Esophagus (tissue), 2 donors: ENCODE measurements around the gene MARCHF2. TPM values are rescaled to one million over a fixed set of nuclear protein-coding genes. Genes with fewer than 3 reads are reported as not detected.

Source experiments
- H3K27ac ChIP-seq, 2 donors: one replicate each; pipeline ENCODE4 v1.5.1; 2013; ENCODE audit warnings: low read depth in 2 of 2, mild to moderate bottlenecking in 2 of 2, inconsistent platforms in 1 of 2, low read length in 1 of 2, moderate library complexity in 1 of 2
- H3K27me3 ChIP-seq, 2 donors: one replicate each; pipeline ENCODE4 v1.6.1; 2013; ENCODE audit warnings: low read length in 2 of 2, control low read depth in 1 of 2, mild to moderate bottlenecking in 1 of 2; ENCODE audit not compliant: insufficient read depth in 2 of 2, control insufficient read depth in 1 of 2
- H3K36me3 ChIP-seq, 2 donors: one replicate each; pipeline ENCODE4 v1.6.1; 2013; ENCODE audit warnings: low read length in 1 of 2; ENCODE audit not compliant: control insufficient read depth in 2 of 2, insufficient read depth in 2 of 2
- H3K4me1 ChIP-seq, 2 donors: one replicate each; pipeline ENCODE4 v1.6.1; 2013; ENCODE audit warnings: low read length in 1 of 2; ENCODE audit not compliant: control insufficient read depth in 2 of 2, insufficient read depth in 2 of 2
- H3K4me3 ChIP-seq, 2 donors: one replicate each; pipeline ENCODE4 v1.5.1; 2013; ENCODE audit warnings: low read length in 2 of 2, mild to moderate bottlenecking in 2 of 2, low read depth in 1 of 2, moderate library complexity in 1 of 2
- H3K9me3 ChIP-seq, 2 donors: one replicate each; pipeline ENCODE4 v1.6.1; 2013; ENCODE audit warnings: mild to moderate bottlenecking in 2 of 2, low read depth in 1 of 2, low read length in 1 of 2, moderate library complexity in 1 of 2; ENCODE audit not compliant: control insufficient read depth in 2 of 2, insufficient read depth in 1 of 2
- WGBS, 2 donors: extraction: QIAGEN DNeasy Blood & Tissue Kit; methylation state at CpG; one replicate each; pipeline ENCODE4 v1.1.7; 2013; 5-methylcytosine and 5-hydroxymethylcytosine counted together
- polyA plus RNA-seq, 2 donors: library from polyadenylated mRNA; stranded (reverse); fragments of 200-250 nt; gene quantifications; one replicate each; pipeline ENCODE4 v1.2.3, GENCODE V29; 2013
- donor health status: healthy with polysubstance abuse.
- donor health status: Bipolar disorder and iron deficiency.

Gene MARCHF2
- polyA plus RNA-seq, 2 donors: 22.0 to 29.0 TPM

GRCh38 chr19:8386990-8387389 is 26.1 kb upstream of the MARCHF2 start:
- Histone ChIP-seq H3K27me3 (no peaks in the 10 kb centered on the region), H3K27ac (no peak overlapping the region), H3K4me1 (peaks cover 0 to 14% of the 10 kb centered on the region in 2 donors), H3K4me3 (no peak overlapping the region), H3K9me3 (no peaks in the 10 kb centered on the region), H3K36me3 (no peaks in the 10 kb centered on the region)
- 73 to 92% methylated on average over 4 of the region's 4 CpGs for WGBS, 2 donors

GRCh38 chr19:8387688-8388611 is 25.2 kb upstream of the MARCHF2 start:
- no peaks in the 10 kb centered on the region for H3K36me3 ChIP-seq
- no peaks in the 10 kb centered on the region for H3K9me3 ChIP-seq
- peaks cover 0 to 15% of the 10 kb centered on the region in 2 donors for H3K4me1 ChIP-seq
- no peaks in the 10 kb centered on the region for H3K27me3 ChIP-seq
- 84 to 92% methylated on average over 16 of the region's 16 CpGs for WGBS, 2 donors
- no peak overlapping the region for H3K4me3 ChIP-seq
- no peak overlapping the region for H3K27ac ChIP-seq

GRCh38 chr19:8388612-8388958 is 24.5 kb upstream of the MARCHF2 start:
- no peak overlapping the region for H3K27ac ChIP-seq
- H3K4me3 ChIP-seq: no peak overlapping the region
- peaks cover 0 to 1% of the 10 kb centered on the region in 2 donors for H3K36me3 ChIP-seq
- peaks cover 3 to 18% of the 10 kb centered on the region in 2 donors for H3K4me1 ChIP-seq
- no peaks in the 10 kb centered on the region for H3K9me3 ChIP-seq
- H3K27me3 ChIP-seq: no peaks in the 10 kb centered on the region
- WGBS, 2 donors: 42 to 57% methylated on average over 2 of the region's 2 CpGs

GRCh38 chr19:8389891-8390616 is 23.1 kb upstream of the MARCHF2 start, which contains the start of gene RAB11B:
RAB11B (plus strand) TSS chr19:8390360; CDS start chr19:8390417, 57 bp downstream.
- WGBS, 2 donors: 0 to 1% methylated on average over 69 to 70 of the region's 70 CpGs
- H3K4me3 ChIP-seq: peak within 1 kb of the TSS; percentile 69 to 98
- H3K27ac ChIP-seq: peak within 1 kb of the TSS; percentile 99 to 100
- H3K4me1 ChIP-seq: peaks cover 3 to 23% of the 10 kb centered on the region in 2 donors
- H3K27me3 ChIP-seq: no peaks in the 10 kb centered on the region
- no peaks in the 10 kb centered on the region for H3K9me3 ChIP-seq
- peaks cover 0 to 2% of the 10 kb centered on the region in 2 donors for H3K36me3 ChIP-seq

GRCh38 chr19:8390617-8390981 is 22.5 kb upstream of the MARCHF2 start:
- 0 to 1% methylated on average over 24 to 28 of the region's 28 CpGs for WGBS, 2 donors
- Histone ChIP-seq H3K4me1 (peaks cover 3 to 25% of the 10 kb centered on the region in 2 donors), H3K36me3 (peaks cover 0 to 2% of the 10 kb centered on the region in 2 donors), H3K9me3 (no peaks in the 10 kb centered on the region), H3K4me3 (peak overlapping the region; percentile 69 to 98), H3K27ac (peak overlapping the region; percentile 99 to 100), H3K27me3 (no peaks in the 10 kb centered on the region)

- Histone ChIP-seq H3K9me3 (no peaks in the 10 kb centered on the region), H3K27me3 (no peaks in the 10 kb centered on the region), H3K4me3 (peak overlapping the region in 1 of 2 donors; percentile 4), H3K27ac (peak overlapping the region; percentile 72 to 76), H3K4me1 (peaks cover 3 to 29% of the 10 kb centered on the region in 2 donors), H3K36me3 (peaks cover 0 to 2% of the 10 kb centered on the region in 2 donors)
- WGBS, 2 donors: 68 to 73% methylated on average over 23 of the region's 23 CpGs
Observed at GRCh38 chr19:8391198-8392016, 21.7 kb upstream of the MARCHF2 start.

- Histone ChIP-seq H3K4me1 (peaks cover 3 to 31% of the 10 kb centered on the region in 2 donors), H3K36me3 (peaks cover 0 to 2% of the 10 kb centered on the region in 2 donors), H3K27ac (peak overlapping the region; percentile 72 to 76), H3K9me3 (no peaks in the 10 kb centered on the region), H3K27me3 (no peaks in the 10 kb centered on the region), H3K4me3 (no peak overlapping the region)
- WGBS, 2 donors: 27 to 36% methylated on average over 11 of the region's 11 CpGs
Observed at GRCh38 chr19:8392017-8392591, 21.0 kb upstream of the MARCHF2 start.

- Histone ChIP-seq H3K27me3 (no peaks in the 10 kb centered on the region), H3K36me3 (peaks cover 0 to 7% of the 10 kb centered on the region in 2 donors), H3K27ac (peak overlapping the region; percentile 27 to 34), H3K4me3 (no peak overlapping the region), H3K4me1 (peaks cover 3 to 40% of the 10 kb centered on the region in 2 donors), H3K9me3 (no peaks in the 10 kb centered on the region)
- 71 to 78% methylated on average over 8 of the region's 8 CpGs for WGBS, 2 donors
Observed at GRCh38 chr19:8393192-8393870, 19.8 kb upstream of the MARCHF2 start.
